Measurements from ENCODE around the gene COL19A1. TPM values are rescaled to one million over a fixed set of nuclear protein-coding genes. Genes with fewer than 3 reads are reported as not detected.

The COL19A1 gene
- polyA plus RNA-seq, 1 of the 3 experiments (the other 2 are of a cell fraction): 0.15 TPM

DNA sequence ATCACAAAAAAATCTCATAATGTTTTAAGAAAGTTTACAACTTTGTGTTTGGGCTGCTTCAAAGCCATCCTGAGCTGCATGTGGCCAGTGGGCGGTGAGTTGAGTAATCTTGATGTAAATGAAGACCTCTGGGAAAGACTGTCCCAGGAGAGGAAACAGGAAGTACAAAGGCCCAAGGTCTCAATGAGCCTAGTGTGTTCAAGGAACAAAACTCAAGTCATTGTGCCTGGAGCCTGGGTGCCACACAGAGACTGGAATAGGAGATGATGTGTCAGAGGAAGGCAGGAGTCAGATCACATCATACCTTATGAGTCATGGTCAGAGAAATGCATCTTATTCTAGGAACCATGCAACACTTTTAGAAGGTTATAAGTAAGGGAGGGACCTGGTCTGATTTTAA lies 51.5 kb downstream of the COL19A1 start:
- H3K4me1 ChIP-seq (ENCODE audit: control insufficient read depth in 1 of 2, insufficient read depth in 2 of 2, low read depth in 1 of 2, low read length in 1 of 2): peaks cover 0 to 8% of the 10 kb centered on the region in 2 experiments; a peak in 1 of 4 replicates
- H3K9me2 ChIP-seq: no peaks in the 10 kb centered on the region
- peak overlapping the region in 1 of 2 experiments; percentile 57; a peak in 2 of 4 replicates for H3K27ac ChIP-seq (ENCODE audit: low read depth in 2 of 2, low read length in 1 of 2)
- H3K79me2 ChIP-seq (ENCODE audit: insufficient read depth): no peaks in the 10 kb centered on the region
- ChIA-PET POLR2A (no interaction called here), CTCF (no interaction called here)
- no peak overlapping the region for H3K4me2 ChIP-seq
- no peak for DNase-seq
- H2AFZ ChIP-seq (ENCODE audit: low read depth): peak overlapping the region; percentile 52; the same call in 1 of the 2 replicates
- H3K4me3 ChIP-seq (ENCODE audit: low read depth in 2 of 2, low read length in 1 of 2): no peak overlapping the region
- H3F3A ChIP-seq (replicated peaks; ENCODE audit: insufficient read depth): peaks cover 34% of the 10 kb centered on the region
- no peaks in the 10 kb centered on the region for H3K36me3 ChIP-seq (replicated peaks in 1 of 2; ENCODE audit: control insufficient read depth in 1 of 2, insufficient read depth in 2 of 2, low read length in 1 of 2)
- H3K9ac ChIP-seq: no peak overlapping the region
- H3K9me3 ChIP-seq: no peaks in the 10 kb centered on the region
- no peaks in the 10 kb centered on the region for H4K20me1 ChIP-seq (ENCODE audit: insufficient read depth)
- H3K27me3 ChIP-seq (ENCODE audit: insufficient read depth): no peaks in the 10 kb centered on the region
- 26% methylated on average over 1 of the region's 1 CpG for WGBS (ENCODE audit: low lambda C conversion rate)
- TF ChIP-seq, protein P1, sequence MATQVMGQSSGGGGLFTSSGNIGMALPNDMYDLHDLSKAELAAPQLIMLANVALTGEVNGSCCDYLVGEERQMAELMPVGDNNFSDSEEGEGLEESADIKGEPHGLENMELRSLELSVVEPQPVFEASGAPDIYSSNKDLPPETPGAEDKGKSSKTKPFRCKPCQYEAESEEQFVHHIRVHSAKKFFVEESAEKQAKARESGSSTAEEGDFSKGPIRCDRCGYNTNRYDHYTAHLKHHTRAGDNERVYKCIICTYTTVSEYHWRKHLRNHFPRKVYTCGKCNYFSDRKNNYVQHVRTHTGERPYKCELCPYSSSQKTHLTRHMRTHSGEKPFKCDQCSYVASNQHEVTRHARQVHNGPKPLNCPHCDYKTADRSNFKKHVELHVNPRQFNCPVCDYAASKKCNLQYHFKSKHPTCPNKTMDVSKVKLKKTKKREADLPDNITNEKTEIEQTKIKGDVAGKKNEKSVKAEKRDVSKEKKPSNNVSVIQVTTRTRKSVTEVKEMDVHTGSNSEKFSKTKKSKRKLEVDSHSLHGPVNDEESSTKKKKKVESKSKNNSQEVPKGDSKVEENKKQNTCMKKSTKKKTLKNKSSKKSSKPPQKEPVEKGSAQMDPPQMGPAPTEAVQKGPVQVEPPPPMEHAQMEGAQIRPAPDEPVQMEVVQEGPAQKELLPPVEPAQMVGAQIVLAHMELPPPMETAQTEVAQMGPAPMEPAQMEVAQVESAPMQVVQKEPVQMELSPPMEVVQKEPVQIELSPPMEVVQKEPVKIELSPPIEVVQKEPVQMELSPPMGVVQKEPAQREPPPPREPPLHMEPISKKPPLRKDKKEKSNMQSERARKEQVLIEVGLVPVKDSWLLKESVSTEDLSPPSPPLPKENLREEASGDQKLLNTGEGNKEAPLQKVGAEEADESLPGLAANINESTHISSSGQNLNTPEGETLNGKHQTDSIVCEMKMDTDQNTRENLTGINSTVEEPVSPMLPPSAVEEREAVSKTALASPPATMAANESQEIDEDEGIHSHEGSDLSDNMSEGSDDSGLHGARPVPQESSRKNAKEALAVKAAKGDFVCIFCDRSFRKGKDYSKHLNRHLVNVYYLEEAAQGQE (IDR thresholded peaks at IDR 0.05; ENCODE audit: low read depth, low read length): no peak
- TF ChIP-seq USF2 (IDR thresholded peaks at IDR 0.05; ENCODE audit: borderline replicate concordance, low read depth, low read length) (no peak), TAF1 (IDR thresholded peaks at IDR 0.05; ENCODE audit: borderline replicate concordance, low read depth, low read length) (no peak), MXI1 (IDR thresholded peaks at IDR 0.05; ENCODE audit: low read depth, low read length) (no peak), CTCF (IDR thresholded peaks at IDR 0.05) (no peak), FOXM1 (IDR thresholded peaks at IDR 0.05; ENCODE audit: low read depth) (no peak), NRF1 (IDR thresholded peaks at IDR 0.05; ENCODE audit: low read depth, low read length) (no peak), TEAD4 (IDR thresholded peaks at IDR 0.05; ENCODE audit: borderline replicate concordance, insufficient read depth) (no peak), PBX3 (IDR thresholded peaks at IDR 0.05) (peak; percentile 32; the same call in 1 of the 2 replicates), POLR2AphosphoS5 (IDR thresholded peaks at IDR 0.05; ENCODE audit: low read depth, low read length) (no peak), EZH2phosphoT487 (IDR thresholded peaks at IDR 0.05; ENCODE audit: borderline replicate concordance, low read depth) (no peak), CHD2 (IDR thresholded peaks at IDR 0.05; ENCODE audit: low read length, partially characterized antibody) (no peak), NFIC (IDR thresholded peaks at IDR 0.05; ENCODE audit: borderline replicate concordance) (no peak), IRF3 (IDR thresholded peaks at IDR 0.05; ENCODE audit: low read depth, low read length) (no peak), MEF2A (IDR thresholded peaks at IDR 0.05; ENCODE audit: borderline replicate concordance, low read depth) (no peak), GATA2 (CRISPR knock-in tag; IDR thresholded peaks at IDR 0.05) (no peak), GABPA (IDR thresholded peaks at IDR 0.05; ENCODE audit: low read depth) (no peak; the same call in 1 of the 2 replicates), RAD21 (IDR thresholded peaks at IDR 0.05; ENCODE audit: low read length) (no peak), FOSL2 (IDR thresholded peaks at IDR 0.05; ENCODE audit: borderline replicate concordance, low read depth) (peak; percentile 77), YY1 (IDR thresholded peaks at IDR 0.05; ENCODE audit: low read depth) (no peak), JUND (IDR thresholded peaks at IDR 0.05) (peak; percentile 65), ELF1 (IDR thresholded peaks at IDR 0.05) (peak; percentile 58), EP300 (IDR thresholded peaks at IDR 0.05; ENCODE audit: borderline replicate concordance in 1 of 2, low read depth in 1 of 2, low read length in 1 of 2) (no peak)
- TF ChIP-seq, protein P2, sequence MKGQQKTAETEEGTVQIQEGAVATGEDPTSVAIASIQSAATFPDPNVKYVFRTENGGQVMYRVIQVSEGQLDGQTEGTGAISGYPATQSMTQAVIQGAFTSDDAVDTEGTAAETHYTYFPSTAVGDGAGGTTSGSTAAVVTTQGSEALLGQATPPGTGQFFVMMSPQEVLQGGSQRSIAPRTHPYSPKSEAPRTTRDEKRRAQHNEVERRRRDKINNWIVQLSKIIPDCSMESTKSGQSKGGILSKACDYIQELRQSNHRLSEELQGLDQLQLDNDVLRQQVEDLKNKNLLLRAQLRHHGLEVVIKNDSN (IDR thresholded peaks at IDR 0.05; ENCODE audit: borderline replicate concordance, low read depth): no peak

Measured in SK-N-SH (cell line).